GM20000 (cell line): ENCODE measurements around the gene CEND1.

ENCODE experiments used
- DNase-seq: peaks from one replicate; pipeline ENCODE4 v3.0.0; 2012; ENCODE audit warnings: low spot score
- TF ChIP-seq, protein P1 (sequence below): IDR thresholded peaks from 2 replicates; pipeline ENCODE4 v1.5.1; 2012; ENCODE audit warnings: mild to moderate bottlenecking, control low read depth; ENCODE audit errors: extremely low read depth, missing control alignments

The CEND1 gene

DNA sequence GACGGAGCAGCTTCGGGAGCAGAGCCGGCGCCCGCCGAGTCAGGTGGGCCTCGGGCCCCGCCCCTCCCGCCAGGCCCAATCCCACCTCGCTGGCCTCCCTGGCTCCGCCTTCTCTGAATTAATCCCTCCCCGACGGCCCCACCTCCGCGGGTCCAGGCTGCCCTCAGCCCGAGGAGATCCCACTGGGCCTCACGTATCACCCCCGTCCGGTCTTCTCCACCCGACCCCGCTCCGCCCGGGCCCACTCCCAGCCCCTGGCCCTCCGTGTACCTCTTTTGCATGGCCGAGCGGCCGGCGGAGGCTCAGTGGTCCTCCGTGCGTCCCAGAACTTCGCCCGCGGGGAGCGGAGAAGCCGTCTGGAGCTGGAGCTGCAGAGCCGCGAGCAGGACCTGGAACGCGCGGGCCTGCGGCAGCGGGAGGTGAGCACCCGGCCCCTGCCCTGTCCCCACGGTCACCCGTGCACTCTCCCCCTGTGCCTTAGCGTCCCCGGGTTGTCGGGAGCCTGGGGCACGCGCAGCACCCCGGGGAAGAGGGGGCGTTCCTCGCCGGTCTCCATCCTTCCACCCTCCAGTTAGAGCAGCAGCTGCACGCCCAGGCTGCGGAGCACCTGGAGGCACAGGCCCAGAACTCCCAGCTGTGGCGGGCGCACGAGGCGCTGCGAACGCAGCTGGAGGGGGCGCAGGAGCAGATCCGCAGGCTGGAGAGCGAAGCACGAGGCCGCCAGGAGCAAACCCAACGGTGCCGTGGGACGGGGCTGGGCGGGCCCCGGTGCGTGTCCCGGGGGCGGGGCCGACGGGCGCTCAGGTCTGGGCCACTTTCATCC, 40.6 kb upstream of the CEND1 start:
- peak; percentile 89 for DNase-seq

DNA sequence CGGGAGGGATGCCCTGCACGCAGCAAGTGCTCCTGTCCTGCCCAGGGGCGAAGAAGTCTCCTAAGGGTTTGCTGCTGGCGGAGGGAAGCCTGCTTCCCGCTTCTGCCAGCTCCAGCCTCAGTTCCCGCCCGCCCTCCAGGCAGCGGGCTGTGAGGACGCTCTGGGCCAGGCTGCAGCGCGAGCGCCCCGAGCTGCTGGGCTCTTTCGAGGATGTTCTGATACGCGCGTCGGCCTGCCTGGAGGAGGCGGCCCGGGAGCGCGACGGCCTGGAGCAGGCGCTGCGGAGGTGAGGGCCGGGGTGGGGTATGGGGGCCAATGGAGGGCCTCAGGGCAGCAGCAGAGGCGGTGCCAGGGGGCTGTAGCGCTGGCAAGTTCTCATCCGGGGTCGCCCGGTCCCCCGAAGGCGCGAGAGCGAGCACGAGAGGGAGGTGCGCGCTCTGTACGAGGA, 40.0 kb upstream of the CEND1 start:
- TF ChIP-seq, protein P1, sequence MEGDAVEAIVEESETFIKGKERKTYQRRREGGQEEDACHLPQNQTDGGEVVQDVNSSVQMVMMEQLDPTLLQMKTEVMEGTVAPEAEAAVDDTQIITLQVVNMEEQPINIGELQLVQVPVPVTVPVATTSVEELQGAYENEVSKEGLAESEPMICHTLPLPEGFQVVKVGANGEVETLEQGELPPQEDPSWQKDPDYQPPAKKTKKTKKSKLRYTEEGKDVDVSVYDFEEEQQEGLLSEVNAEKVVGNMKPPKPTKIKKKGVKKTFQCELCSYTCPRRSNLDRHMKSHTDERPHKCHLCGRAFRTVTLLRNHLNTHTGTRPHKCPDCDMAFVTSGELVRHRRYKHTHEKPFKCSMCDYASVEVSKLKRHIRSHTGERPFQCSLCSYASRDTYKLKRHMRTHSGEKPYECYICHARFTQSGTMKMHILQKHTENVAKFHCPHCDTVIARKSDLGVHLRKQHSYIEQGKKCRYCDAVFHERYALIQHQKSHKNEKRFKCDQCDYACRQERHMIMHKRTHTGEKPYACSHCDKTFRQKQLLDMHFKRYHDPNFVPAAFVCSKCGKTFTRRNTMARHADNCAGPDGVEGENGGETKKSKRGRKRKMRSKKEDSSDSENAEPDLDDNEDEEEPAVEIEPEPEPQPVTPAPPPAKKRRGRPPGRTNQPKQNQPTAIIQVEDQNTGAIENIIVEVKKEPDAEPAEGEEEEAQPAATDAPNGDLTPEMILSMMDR = no peak
- no peak for DNase-seq

More for the DNA sequence above, 40.6 kb upstream of the CEND1 start:
- TF ChIP-seq, protein P1 = no peak

DNA sequence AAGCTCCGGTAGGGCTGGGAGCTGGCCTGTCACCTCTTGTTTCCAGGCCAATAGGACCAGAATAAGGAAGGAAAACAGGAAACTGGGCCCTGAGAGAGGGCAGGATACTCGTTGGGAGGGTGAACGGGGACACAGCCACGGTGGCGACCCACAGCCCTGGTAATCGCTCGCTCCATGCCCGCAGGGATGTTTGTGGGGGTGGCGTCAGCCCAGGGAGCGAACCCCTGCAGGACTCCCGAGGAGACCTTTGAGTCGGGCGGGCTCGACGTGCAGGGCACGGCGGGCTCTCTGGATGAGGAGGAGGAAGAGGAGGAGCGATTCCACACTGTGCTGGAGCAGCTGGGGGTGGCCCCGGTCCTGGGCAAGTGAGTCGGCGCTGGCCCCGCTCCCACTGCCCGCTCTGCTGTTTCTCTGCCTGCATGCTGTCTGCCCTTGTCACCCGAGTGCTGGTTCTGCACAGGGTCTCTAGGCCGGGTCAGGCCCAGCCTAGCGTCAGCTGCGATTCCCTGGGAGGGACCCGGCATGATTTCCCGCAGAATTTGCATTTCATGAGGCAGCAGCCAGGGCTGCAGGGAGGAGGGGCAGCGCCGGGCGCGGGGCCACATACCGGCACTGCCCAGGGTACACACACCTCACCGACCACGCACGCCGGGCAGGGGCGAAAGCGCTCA, 39.4 kb upstream of the CEND1 start:
- TF ChIP-seq, protein P1 = no peak
- DNase-seq = no peak

DNA sequence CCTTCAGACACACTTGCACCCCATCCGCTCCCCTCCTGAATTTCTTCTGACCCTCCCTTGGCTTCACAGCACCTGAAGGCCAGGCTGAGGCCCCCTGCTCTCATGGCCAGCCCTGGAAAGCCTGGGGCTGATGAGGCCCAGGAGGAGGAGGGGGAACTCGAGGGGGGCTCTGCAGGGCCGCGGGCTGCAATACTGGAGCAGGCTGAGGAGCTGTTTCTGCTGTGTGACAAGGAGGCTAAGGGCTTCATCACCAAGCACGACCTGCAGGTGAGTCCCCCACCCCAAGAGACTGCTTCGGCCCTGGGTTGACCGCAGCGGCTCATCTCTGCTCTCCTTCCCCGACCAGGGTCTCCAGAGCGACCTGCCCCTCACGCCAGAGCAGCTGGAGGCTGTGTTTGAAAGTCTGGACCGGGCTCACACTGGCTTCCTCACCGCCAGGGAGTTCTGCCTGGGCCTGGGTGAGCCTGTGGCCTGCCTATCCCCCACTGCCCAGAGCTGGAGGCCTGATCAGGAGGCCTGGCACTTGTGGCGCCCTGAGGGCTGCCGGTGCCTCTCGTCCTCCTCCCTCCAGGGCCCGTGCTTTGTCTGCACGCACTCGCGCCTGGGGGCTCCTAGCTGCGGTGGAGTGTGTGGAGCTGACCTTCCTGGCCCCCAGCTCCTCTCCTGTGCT, 38.8 kb upstream of the CEND1 start:
- TF ChIP-seq, protein P1 = no peak
- no peak for DNase-seq

DNA sequence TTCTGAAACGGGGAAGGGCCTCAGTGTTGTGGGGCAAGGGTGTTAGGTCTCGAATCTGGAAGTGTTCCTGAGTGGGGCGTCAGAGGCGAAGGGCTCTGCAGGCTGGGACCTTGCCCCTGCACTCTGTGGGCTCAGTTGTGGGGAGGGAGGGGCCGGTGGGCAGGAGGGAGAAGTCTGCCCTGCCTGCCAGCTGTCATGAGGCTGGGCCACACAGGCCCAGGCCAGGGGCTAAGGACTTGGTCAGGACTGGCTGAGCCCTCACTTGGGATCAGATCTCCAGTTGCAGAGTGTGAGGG, 38.0 kb upstream of the CEND1 start, which contains the start of gene CRACR2B:
Gene CRACR2B, plus strand, starts transcription at position 23 of the 296 bp plus-strand sequence. CDS start 689 bp downstream, outside the sequence.
- TF ChIP-seq, protein P1 = no peak

DNA sequence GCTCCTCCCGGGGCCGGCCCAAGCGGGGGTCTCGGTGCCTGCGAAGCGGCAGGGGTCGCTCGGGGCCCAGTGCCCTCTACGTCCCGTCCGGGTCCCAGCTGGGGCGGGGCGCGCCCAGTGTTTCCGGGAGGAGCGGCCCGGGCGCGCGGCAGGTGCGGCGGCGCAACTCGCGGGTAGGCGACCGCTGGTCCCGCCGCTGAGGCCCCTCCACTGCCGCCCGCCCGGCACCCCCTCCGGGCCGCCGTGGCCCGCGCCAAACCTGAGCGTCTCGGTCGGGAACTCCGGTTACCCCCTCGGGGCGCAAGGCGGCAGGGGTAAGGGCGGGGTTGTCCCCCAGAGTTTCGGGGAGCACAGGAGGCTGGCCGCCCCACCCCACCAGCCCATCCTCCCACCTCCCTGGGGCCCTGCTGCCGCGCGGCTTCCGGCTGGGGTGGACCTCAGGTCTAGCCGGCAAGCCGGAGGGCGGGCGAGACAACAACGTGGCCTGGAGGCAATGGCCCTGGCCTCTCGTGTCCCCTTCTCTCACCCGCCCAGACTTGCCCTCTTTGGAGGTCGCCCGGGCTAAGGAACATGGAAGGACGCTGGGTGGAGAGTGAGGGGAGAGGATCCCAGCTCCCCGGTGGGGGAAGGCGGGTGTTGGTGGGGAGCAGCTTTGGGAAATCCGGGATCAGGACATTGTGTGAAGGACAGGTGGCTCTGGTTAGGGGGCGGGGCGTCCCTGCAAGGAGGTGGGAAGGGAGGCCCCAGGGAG, 37.4 kb upstream of the CEND1 start:
- DNase-seq = peak; percentile 88
- TF ChIP-seq, protein P1 = no peak

More for the DNA sequence above, 38.0 kb upstream of the CEND1 start, which contains the start of gene CRACR2B:
- peak; percentile 54 for DNase-seq
